ENCODE results near the gene GPRIN3.

GPRIN3 gene

DNA sequence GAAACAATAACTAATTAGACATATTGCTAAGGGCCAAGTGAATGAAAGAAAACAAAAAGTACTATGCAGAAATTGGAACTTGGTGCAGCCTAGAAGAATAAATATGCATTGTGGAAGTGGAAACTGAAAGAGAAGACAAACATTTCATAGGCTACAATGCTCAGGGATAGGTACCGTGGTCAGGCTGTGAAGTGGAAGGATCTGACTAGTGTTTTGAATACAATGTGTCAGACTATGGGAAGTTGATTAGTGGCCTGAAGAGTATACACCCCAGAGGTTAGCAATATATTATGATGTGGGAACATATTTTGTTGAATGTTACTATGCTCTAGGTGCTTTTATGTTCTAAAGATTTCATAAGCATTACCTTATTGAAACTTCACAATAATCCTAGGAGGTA is 36.8 kb downstream of the GPRIN3 start:
- DNase-seq (ENCODE audit: extremely low read depth, low read depth): no peak
- TF ChIP-seq, protein P1, sequence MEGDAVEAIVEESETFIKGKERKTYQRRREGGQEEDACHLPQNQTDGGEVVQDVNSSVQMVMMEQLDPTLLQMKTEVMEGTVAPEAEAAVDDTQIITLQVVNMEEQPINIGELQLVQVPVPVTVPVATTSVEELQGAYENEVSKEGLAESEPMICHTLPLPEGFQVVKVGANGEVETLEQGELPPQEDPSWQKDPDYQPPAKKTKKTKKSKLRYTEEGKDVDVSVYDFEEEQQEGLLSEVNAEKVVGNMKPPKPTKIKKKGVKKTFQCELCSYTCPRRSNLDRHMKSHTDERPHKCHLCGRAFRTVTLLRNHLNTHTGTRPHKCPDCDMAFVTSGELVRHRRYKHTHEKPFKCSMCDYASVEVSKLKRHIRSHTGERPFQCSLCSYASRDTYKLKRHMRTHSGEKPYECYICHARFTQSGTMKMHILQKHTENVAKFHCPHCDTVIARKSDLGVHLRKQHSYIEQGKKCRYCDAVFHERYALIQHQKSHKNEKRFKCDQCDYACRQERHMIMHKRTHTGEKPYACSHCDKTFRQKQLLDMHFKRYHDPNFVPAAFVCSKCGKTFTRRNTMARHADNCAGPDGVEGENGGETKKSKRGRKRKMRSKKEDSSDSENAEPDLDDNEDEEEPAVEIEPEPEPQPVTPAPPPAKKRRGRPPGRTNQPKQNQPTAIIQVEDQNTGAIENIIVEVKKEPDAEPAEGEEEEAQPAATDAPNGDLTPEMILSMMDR (IDR thresholded peaks at IDR 0.05; ENCODE audit: low read depth, low read length): no peak

DNA sequence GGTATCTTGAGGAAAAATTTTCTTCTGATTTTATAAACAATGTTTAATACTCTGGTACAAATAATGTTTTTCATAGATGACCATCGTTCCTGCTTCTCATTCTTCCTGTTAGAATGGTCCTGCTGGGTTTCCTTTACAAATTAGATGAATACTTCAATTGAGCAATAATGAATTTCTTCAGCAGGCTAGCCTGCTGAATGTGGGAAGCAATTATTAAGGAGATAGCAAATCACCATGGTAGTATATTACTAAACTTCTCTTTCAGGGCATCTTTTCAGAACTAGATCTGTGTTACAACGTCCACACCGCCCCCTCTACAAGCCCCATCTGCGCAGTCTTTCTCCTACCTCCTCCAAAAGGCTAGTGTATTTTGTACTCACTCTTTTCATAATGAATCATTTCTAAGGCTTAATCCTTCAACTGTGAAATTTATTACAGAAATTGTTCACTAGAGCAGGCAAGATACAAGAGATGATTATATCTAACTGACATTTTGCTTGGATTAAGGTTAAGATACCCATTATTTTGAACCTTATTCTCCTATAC is 38.4 kb downstream of the GPRIN3 start:
- TF ChIP-seq, protein P1 (IDR thresholded peaks at IDR 0.05; ENCODE audit: low read depth, low read length): no peak
- no peak for DNase-seq (ENCODE audit: extremely low read depth, low read depth)

DNA sequence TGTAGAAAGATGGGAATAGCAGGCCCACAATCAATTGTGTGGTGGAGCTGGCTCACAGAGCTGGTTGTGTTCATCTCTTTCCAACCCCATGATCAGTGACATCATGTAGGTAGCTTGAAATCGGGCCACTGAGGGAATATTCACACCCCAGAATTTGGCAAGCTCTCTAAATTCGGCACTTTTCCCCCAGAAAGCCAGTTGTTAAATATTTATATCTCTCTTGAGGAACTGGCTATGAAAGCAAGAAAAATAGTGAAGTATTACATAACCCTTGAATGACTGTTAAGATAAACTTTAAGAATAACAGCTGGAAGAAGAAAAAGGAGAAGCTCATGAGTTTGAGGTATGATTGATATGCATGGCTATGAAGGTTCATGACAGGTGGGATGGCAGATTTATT is 38.9 kb downstream of the GPRIN3 start:
- TF ChIP-seq, protein P1 (IDR thresholded peaks at IDR 0.05; ENCODE audit: low read depth, low read length): no peak

DNA sequence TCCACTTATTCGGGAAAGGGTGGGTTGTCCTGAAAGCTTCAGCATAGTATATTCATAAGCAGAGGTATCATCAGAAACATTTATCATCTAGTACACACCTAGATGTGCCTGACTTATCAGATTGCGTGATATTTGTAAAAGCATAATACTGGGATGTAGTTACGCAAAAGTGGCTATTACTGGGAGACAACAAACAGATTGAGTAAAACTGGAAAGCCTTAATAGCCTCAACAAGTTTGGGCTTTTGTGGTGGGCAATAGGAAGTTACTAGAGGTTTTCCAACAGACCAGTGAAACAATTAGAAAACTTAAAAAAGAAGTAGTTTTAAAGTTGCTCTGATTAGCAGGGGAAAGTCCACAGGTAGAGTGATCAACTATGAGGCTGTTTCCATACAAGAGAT is 39.8 kb downstream of the GPRIN3 start:
- DNase-seq (ENCODE audit: extremely low read depth, low read depth): no peak
- TF ChIP-seq, protein P1 (IDR thresholded peaks at IDR 0.05; ENCODE audit: low read depth, low read length): no peak

More for the DNA sequence above, 38.9 kb downstream of the GPRIN3 start:
- no peak for DNase-seq (ENCODE audit: extremely low read depth, low read depth)

DNA sequence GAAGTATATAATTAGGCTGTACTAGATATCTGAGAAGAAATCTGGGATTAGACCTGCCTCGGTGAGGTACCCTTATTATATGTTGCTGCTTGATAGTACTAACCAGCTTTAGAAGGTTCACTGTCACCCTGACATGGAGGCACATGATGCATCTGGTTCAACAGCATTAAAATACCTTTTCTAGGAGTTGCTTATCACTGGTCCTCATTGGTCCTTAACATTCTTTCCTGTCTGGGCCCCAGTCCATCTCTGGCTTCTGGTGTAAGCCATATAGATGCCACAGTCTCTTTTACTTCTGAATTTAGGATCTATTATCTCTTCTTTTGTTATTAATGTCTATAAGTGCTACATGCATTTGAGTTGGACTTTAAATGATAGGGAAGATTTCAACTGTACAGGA is 40.2 kb downstream of the GPRIN3 start:
- TF ChIP-seq, protein P1 (IDR thresholded peaks at IDR 0.05; ENCODE audit: low read depth, low read length): no peak
- DNase-seq (ENCODE audit: extremely low read depth, low read depth): no peak

DNA sequence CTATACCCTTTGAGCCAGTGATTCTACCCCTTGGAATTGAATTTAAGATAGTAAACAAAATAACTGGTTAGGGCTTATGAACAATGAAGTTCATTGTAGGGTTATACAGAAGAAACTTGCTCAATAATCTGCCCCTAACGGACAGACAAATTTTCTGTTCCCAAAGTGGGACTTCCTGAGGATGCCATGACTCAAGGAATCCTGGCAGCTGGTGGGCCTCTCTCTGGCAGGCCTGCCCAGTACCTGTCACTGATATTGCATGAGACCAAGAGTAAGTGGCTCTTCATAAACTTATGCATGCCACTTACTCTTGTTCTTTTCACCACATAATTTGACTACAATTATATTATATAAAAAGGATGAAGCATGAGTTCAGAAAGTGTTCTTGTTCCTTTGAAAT is 41.5 kb downstream of the GPRIN3 start:
- TF ChIP-seq, protein P1 (IDR thresholded peaks at IDR 0.05; ENCODE audit: low read depth, low read length): no peak

DNA sequence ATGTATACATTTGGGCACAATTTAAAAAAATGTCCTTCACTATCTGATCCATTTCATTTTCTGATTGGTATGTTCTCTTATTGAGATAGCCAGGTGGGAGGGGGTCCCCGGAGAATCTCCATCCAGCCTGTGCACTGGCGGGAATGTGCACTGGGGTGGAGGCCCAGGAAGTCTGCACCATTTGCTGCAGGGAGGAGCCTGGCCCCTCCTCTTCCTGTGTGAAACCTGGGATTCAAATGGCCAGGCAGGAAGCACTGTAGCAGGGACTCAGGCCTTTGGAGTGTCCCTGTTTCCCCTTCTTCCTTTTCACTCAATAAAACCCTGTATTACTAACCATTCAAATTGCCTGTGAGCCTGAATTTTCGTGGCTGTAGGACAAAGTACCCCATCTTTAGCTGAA is 44.3 kb downstream of the GPRIN3 start:
- TF ChIP-seq, protein P1 (IDR thresholded peaks at IDR 0.05; ENCODE audit: low read depth, low read length): no peak
- DNase-seq (ENCODE audit: extremely low read depth, low read depth): no peak

More for the DNA sequence above, 41.5 kb downstream of the GPRIN3 start:
- DNase-seq (ENCODE audit: extremely low read depth, low read depth): no peak
